HepG2 (cell line): ENCODE measurements around the gene CDKN1A. TPM values are rescaled to one million over a fixed set of nuclear protein-coding genes. Genes with fewer than 3 reads are reported as not detected.

Experiments
- ATF2 ChIP-seq: sonication (generic); formaldehyde crosslinking; IDR thresholded peaks from 2 replicates; pipeline ENCODE4 v1.4.0; 2020; ENCODE audit warnings: missing genetic modification reagents
- ATF7 ChIP-seq, 2 experiments: fragments of 450-650 bp in 1 of 2; sonication (generic) in 1 of 2; formaldehyde crosslinking in 1 of 2; IDR thresholded peaks; 2 replicates each; pipeline versions ENCODE4 v1.4.0 to v1.6.1; 2016 to 2020; ENCODE audit warnings: antibody characterized with exemption in 1 of 2, mild to moderate bottlenecking in 1 of 2, missing genetic modification reagents in 1 of 2
- ATM ChIP-seq: fragments of 450-650 bp; IDR thresholded peaks from 2 replicates; pipeline ENCODE4 v1.7.1; 2017; ENCODE audit warnings: mild to moderate bottlenecking, borderline replicate concordance
- DNMT3B ChIP-seq: conservative IDR thresholded peaks from 2 replicates; pipeline ENCODE4 v1.6.1; 2016; ENCODE audit warnings: missing biosample characterization, control low read depth
- ELF3 ChIP-seq: IDR thresholded peaks from 2 replicates; pipeline ENCODE4 v1.6.1; 2016; ENCODE audit warnings: missing genetic modification reagents, missing compliant biosample characterization
- ERF ChIP-seq: IDR thresholded peaks from 2 replicates; pipeline ENCODE4 v1.6.1; 2018; ENCODE audit warnings: missing biosample characterization, missing genetic modification reagents
- FIP1L1 ChIP-seq: fragments of 200-400 bp; formaldehyde crosslinking; IDR thresholded peaks from 2 replicates; pipeline ENCODE4 v1.6.1; 2018; ENCODE audit warnings: low read depth, mild to moderate bottlenecking, low read length, moderate library complexity, borderline replicate concordance; ENCODE audit not compliant: insufficient read depth
- MTA1 ChIP-seq: sonication (generic); formaldehyde crosslinking; IDR thresholded peaks from 2 replicates; pipeline ENCODE4 v1.4.0; 2020; ENCODE audit warnings: missing genetic modification reagents, mild to moderate bottlenecking, borderline replicate concordance
- PAX8 ChIP-seq: sonication (generic); formaldehyde crosslinking; IDR thresholded peaks from 2 replicates; pipeline ENCODE4 v1.8.0; 2022; ENCODE audit warnings: mild to moderate bottlenecking, missing genetic modification reagents, borderline replicate concordance
- SIN3A ChIP-seq: IDR thresholded peaks from 2 replicates; pipeline ENCODE4 v1.6.1; 2011; ENCODE audit warnings: low read depth, mild to moderate bottlenecking, control low read depth, low read length, borderline replicate concordance
- SMAD1 ChIP-seq: sonication (generic); formaldehyde crosslinking; IDR thresholded peaks from 2 replicates; pipeline ENCODE4 v1.4.0; 2020; ENCODE audit warnings: missing genetic modification reagents, low read depth, mild to moderate bottlenecking, borderline replicate concordance
- THAP7 ChIP-seq: sonication (generic); formaldehyde crosslinking; IDR thresholded peaks from 2 replicates; pipeline ENCODE4 v1.8.1; 2023; ENCODE audit warnings: mild to moderate bottlenecking, missing genetic modification reagents
- U2AF2 ChIP-seq: fragments of 200-400 bp; formaldehyde crosslinking; IDR thresholded peaks from 2 replicates; pipeline ENCODE4 v1.6.1; 2017; ENCODE audit warnings: low read depth, mild to moderate bottlenecking, low read length
- ZHX2 ChIP-seq, 2 experiments: sonication (generic) in 1 of 2; formaldehyde crosslinking in 1 of 2; IDR thresholded peaks; 2 replicates each; pipeline versions ENCODE4 v1.6.1 to v1.9.0; 2014 to 2022; ENCODE audit warnings: antibody characterized with exemption in 1 of 2, borderline replicate concordance in 1 of 2, inconsistent platforms in 1 of 2, low read depth in 1 of 2, missing genetic modification reagents in 1 of 2
- ZKSCAN8 ChIP-seq: IDR thresholded peaks from 2 replicates; pipeline ENCODE4 v1.6.1; 2016; ENCODE audit warnings: borderline replicate concordance, missing genetic modification reagents, missing compliant biosample characterization
- ZNF24 ChIP-seq: fragments of 450-650 bp; IDR thresholded peaks from 2 replicates; pipeline ENCODE4 v1.6.1; 2017; ENCODE audit warnings: antibody characterized with exemption, mild to moderate bottlenecking
- ZNF510 ChIP-seq: sonication (generic); formaldehyde crosslinking; IDR thresholded peaks from 2 replicates; pipeline ENCODE4 v1.4.0; 2020; ENCODE audit warnings: low read depth, mild to moderate bottlenecking, missing genetic modification reagents
- ZNF597 ChIP-seq: sonication (generic); formaldehyde crosslinking; IDR thresholded peaks from 2 replicates; pipeline ENCODE4 v1.5.0; 2020; ENCODE audit warnings: missing genetic modification reagents
- ZNF720 ChIP-seq: sonication (generic); formaldehyde crosslinking; IDR thresholded peaks from 2 replicates; pipeline ENCODE4 v1.4.0; 2020; ENCODE audit warnings: missing genetic modification reagents
- polyA plus RNA-seq, 8 experiments: library from polyadenylated mRNA; depleted of rRNA in 3 of 8; stranded (reverse) in 7 of 8; unstranded in 1 of 8; fragments of >200 nt; fragmentation: Illumina TruSeq in 4 of 8; extraction: Trizol in 4 of 8; gene quantifications; 2 replicates each; pipeline versions ENCODE4 v1.2.1 to v1.2.3, GENCODE V29; 2011 to 2016; ENCODE audit warnings: low read depth in 4 of 8, missing spikeins in 1 of 8, mixed read lengths in 1 of 8; ENCODE audit not compliant: insufficient read depth in 1 of 8
- total RNA-seq, 5 experiments: library from RNA; depleted of rRNA; stranded (reverse); fragments of >200 nt; fragmentation: Illumina TruSeq; extraction: Trizol; gene quantifications; 2 replicates each; pipeline ENCODE4 v1.2.3, GENCODE V29; 2016; ENCODE audit warnings: low read depth in 1 of 5

The CDKN1A gene
- total and polyA plus RNA-seq, 2 of the 13 experiments (the other 11 are each of a cell fraction or from before 2014, with no cell fraction given), result 60.7 to 92.1 TPM

- TF ChIP-seq ELF3 (no peak; the same call in 1 of the 2 replicates), PAX8 (CRISPR knock-in tag) (no peak), U2AF2 (no peak), ZNF510 (CRISPR knock-in tag) (no peak), THAP7 (CRISPR knock-in tag) (no peak), ZNF597 (no peak), FIP1L1 (no peak), SMAD1 (CRISPR knock-in tag) (no peak; the same call in 1 of the 2 replicates), MTA1 (peak; percentile 96; the same call in 1 of the 2 replicates), ZNF24 (no peak), ZKSCAN8 (CRISPR knock-in tag) (no peak; the same call in 1 of the 2 replicates), SIN3A (no peak), ATM (no peak), ZNF720 (no peak), DNMT3B (CRISPR knock-in tag) (peak; percentile 65; the same call in 1 of the 2 replicates), ERF (CRISPR knock-in tag) (peak; percentile 75; the same call in 1 of the 2 replicates), ATF7 (IDR thresholded peaks at IDR 0.05) (no peak), ATF7 (CRISPR knock-in tag; IDR thresholded peaks at IDR 0.05) (no peak), ZHX2 (IDR thresholded peaks at IDR 0.05; ENCODE audit: low read depth) (no peak), ZHX2 (CRISPR knock-in tag; IDR thresholded peaks at IDR 0.05; ENCODE audit: borderline replicate concordance) (no peak), ATF2 (CRISPR knock-in tag) (no peak)
These were observed 35.3 kb upstream of the CDKN1A start (continued) for GRCh38 chr6:36642913-36643817.
